GM18499 (cell line): ENCODE measurements around the gene PPIL6.

Experiments used
- ATAC-seq: cut with Tn5 transposase; IDR thresholded peaks from one replicate; pipeline ENCODE4 v1.9.1; 2021; ENCODE audit warnings: moderate number of reproducible peaks; ENCODE audit not compliant: insufficient read depth, unreplicated experiment

Gene PPIL6

DNA sequence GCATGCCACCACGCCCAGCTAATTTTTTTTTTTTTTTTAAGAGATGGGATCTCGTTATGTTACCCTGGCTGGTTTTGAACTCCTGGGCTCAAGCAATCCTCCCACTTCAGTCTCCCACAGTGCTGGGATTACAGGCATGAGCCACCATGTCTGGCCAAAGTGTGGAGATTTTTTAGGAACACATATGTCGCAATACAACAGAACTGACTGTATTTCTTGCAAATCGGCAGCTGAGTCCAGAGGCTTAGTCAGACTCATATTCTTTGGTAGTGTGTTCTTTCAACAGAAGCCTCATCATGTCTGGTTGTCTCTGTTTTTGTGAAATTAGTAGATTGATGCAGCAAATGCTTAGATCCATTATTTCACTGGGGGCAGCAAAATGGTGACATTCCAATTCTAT is 34.2 kb downstream of the PPIL6 start:
- ATAC-seq, result no peak

GRCh38 chr6:109397020-109397419 is 43.4 kb downstream of the PPIL6 start:
- ATAC-seq, result no peak

DNA sequence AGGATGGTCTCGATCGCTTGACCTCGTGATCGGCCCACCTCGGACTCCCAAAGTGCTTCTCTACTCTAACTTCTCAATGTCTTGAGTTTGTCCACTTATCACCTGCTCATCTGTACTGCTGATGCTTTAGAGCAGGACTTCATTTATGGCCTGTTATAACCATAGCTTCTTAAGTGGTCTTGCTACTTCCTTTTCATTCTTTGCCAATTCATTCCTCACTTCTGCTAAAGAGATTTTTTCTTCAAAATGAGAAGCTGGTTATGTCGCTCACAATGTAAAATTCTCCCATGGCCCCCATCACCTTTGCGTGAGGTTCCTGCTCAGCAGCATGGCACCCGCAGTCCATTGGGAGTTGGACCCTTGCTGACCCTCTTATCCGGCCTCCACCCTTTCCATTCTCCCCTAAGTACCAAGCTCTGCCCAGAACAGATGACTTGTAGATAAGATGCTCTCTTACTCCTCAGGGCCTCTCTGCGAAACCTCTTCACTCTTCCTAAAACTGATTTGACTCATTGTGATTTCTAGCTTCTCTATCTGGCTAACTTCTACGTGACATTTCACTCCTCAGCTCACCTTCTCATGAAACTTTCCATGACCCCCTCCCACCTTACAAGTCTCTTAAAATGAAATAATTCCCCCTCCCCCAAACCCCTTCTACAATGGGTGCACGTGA is 44.2 kb downstream of the PPIL6 start:
- no peak for ATAC-seq

DNA sequence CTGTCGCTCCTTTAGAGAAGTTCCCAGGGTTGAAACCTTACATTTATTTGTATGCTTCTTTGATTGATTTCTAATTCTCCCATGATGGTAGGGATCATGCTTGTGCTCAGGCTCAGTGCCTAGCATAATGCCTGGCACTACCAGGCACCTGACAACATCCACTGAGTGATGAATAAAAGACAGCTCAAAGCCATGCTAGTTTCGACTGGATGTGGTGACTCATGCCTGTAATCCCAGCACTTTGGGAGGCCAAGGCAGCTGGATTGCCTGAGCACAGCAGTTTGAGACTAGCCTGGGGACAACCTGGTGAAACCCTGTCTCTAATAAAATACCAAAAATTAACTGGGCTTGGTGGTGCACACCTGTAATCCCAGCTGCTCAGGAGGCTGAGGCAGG is 46.5 kb downstream of the PPIL6 start:
- ATAC-seq, result no peak

DNA sequence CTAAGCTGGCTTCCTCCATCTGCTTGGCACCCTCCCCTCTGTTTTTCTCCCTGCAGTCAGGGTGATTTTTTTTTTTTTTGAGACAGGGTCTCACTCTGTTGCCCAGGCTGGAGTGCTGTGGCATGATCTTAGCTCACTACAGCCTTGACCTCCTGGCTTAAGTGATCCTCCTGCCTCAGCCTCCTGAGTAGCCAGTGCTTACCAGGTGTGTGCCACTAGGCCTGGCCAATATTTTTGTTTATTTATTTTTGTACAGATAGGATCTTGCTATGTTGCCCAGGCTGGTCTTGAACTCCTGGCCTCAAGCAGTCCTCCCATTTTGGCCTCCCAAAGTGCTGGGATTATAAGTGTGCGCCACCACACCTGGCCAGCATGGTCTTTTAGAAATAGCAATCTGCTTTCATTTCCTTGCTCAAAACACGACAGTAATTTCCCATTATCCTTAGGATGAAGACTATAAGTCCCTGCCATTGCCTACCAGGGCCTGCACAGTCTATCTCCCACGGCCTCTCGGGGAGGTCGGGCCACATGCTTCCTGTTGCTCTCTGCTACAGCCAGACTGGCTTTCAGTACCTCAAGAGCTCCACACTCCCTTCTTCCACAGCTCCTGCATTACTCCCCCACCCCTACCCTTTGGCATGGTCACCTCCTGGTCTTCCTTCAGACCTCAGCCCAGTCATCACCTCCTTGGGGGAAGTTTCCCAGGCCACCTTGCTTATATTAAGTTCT is 47.1 kb downstream of the PPIL6 start:
- ATAC-seq, result no peak

DNA sequence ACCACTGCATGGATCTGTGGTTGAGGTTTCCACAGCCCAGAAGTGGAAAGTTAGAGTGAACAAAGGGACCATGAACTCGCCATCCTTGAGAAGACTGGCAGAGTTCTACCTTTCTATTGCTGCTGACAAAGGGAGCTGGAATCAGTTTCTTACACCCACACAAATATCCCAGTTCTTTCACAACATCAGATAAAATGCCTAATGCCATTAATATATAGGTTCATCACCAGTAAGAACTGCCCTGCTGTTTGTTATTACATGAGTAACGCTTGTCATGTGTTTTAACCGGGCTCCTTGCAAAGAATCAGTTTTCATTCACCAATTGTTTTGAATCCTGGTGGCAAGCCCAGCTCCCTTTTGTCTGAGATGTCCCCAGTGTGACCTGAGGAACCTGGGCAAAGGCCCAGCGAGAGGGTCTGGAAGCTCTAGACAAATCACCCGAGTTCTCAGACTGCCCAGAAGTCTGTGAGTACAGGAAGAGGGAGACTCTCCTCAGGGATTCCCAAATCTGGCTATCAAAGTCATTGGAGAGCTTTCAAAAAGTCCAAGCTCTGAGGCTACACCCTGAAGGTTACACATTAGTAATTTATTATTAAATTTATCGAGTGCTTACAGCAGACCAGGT is 50.7 kb downstream of the PPIL6 start:
- ATAC-seq, result no peak

DNA sequence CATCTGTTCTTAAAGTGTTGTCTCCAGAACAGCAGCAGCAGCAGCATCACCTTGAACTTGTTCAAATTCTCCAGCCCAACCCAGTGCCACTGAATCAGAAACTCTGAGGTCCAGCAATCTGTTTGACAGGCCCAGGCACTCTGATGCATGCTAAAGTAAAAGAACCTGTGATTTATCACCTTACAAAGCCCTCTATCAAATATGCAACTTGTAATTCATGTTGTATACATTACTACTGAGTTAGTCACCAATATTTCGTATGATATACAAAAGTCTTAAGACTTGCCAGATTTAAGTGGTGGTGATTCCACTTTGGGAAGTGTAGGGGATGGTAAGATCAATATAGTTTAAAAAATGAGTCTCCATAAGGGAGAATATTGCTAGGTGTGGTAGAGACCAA is 52.2 kb downstream of the PPIL6 start:
- no peak for ATAC-seq

GRCh38 chr6:109383438-109383940 is 56.9 kb downstream of the PPIL6 start:
- ATAC-seq, result no peak

GRCh38 chr6:109382576-109383437 is 57.6 kb downstream of the PPIL6 start:
- ATAC-seq, result peak; percentile 39

- peak; percentile 36 for ATAC-seq
Observed at GRCh38 chr6:109381747-109382575, 58.5 kb downstream of the PPIL6 start, which contains the start of gene CD164. Gene CD164 (minus strand): TSS chr6:109382467. CDS start chr6:109382378, 89 bp downstream.

- no peak for ATAC-seq
Observed at GRCh38 chr6:109381061-109381746, 59.2 kb downstream of the PPIL6 start.

DNA sequence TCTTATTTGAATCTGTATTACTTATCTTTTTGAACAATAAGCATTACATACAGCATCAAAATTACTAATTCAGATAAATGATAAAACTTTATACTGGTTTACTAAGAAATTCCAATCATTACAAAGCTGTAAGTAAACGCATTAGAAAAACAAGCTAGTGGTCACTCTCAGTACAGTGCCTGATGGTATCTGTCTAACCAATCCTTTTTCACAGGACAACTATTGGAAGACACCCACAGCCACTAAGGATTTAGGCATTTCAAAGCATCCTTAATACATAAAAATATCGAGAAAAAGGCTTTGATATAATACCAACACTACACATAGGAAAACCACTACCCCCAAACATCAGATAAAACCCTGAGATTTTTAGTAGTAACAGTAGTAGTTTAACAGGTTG is 60.7 kb downstream of the PPIL6 start:
- no peak for ATAC-seq

DNA sequence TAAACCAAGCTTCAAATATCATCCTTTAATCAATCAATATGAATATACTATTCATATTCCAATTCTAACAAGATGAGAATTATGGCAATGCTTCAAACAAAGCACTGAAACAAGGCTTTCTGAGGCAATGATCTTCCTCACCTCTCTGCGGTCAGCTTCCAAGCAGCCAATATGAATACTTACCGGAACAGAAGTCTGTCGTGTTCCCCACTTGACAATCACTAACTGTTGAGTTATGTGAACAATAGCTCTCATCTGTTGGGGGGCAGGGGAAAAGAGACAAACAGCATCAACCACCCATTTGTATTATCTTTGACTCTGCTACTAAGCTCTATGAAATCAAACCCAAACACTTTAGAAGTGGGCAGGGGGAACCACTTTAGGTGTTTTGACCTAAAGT is 62.7 kb downstream of the PPIL6 start:
- no peak for ATAC-seq

DNA sequence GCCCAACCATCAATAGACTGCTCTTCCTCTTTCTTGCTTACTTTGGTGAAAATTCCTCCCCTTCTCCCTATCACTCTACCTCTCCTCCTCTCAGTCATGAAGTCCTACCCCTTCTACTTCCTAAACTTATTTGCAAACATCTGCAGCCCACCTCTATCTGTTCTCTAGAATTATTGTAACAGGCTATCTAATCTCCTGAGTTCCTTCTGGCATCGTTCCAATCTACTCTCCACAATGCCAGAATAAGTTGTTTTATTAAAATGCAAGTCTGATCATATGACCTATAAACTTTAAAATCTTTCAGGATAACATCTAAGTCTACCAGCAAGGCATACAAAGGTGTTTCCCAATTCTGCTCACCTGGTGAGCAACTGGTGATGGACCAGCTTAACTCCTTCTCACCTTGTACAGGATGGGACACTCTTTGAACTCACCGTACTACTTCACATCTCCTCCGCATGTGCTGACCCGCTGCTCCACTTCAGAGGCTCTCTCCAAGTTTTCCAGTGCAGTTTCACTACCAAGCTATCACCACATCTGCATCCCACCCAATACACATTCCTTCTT is 66.0 kb downstream of the PPIL6 start:
- no peak for ATAC-seq

DNA sequence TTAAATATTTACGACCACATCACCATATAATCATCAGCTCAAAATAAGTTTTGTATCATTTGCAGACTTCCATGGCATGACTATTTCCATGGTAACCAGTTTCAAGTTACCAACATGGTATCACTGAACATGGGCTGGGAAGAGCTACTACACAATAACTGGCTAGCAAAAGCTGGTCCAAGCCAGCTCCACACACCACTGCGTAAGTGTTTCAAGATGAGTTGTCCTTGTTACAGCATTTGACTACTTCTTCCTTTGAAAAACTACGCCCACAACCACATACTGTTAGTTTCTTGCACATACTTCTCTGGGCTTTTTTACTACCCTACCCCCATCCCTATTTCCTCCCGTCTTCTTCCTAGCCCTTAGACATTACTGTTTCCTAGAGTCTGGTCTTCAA is 66.7 kb downstream of the PPIL6 start:
- peak; percentile 96 for ATAC-seq

GRCh38 chr6:109373331-109373730 is 67.1 kb downstream of the PPIL6 start:
- ATAC-seq, result no peak

DNA sequence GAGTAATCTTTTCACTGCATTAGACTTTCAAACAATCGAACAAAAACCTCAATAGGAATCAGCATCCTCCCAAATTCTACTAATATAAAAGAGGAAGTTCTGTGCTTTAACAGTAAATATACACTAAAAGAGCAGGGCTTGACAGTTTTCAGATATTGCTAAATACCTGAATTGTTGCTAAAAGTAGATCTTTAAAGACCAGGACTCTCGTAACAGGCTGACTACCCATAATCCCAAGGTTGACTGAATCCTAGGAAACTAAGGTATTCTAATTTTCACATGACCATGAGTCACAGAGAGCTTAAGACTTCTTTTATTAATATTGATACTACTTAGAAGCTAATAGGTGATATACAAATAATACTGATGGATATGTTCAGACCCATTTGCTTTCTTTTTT is 68.3 kb downstream of the PPIL6 start:
- ATAC-seq, result no peak

- no peak for ATAC-seq
Observed at GRCh38 chr6:109370792-109371191, 69.6 kb downstream of the PPIL6 start.

GRCh38 chr6:109370336-109370735 is 70.1 kb downstream of the PPIL6 start:
- ATAC-seq, result no peak
